ENCODE measurements around the gene BTBD19. TPM values are rescaled to one million over a fixed set of nuclear protein-coding genes. Genes with fewer than 3 reads are reported as not detected.
"Not testable (repeated sequence)": the region's sequence is repeated elsewhere in the genome, so short reads cannot be mapped to it uniquely, and the experiment has no call there.

BTBD19 gene
- polyA plus RNA-seq, 3 donors: 6.8 to 9.1 (median 7.4) TPM

DNA sequence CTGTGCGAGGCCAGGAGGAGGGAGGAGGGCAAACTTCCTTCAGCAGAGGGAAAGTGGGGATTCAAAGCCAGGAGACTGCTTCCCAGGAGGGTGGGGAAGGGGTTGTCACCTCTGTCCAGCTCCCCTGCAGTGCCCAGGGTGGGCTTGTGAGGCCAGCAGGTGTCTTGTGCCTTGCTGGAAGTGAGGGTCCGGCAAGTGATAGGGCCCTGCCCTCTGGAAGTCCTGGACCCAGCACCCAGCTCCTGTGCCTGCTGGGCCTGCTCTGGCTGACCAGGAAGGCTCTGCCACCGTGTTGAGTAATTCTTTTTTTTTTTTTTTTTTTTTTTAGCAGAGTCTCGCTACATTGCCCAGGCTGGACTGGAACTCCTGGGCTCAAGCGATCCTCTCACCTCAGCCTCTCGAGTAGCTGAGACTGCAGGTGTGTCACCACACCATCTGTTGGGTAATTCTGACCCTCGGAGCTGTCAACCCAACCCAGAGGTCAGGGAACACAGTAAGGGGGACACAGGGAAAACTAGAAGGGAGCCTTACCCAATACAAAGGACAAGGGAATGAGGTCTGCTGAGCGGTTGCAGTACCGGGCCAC lies 21.4 kb upstream of the BTBD19 start:
- no peak for DNase-seq (ENCODE audit: low read depth in 3 of 3, low spot score in 2 of 3)

DNA sequence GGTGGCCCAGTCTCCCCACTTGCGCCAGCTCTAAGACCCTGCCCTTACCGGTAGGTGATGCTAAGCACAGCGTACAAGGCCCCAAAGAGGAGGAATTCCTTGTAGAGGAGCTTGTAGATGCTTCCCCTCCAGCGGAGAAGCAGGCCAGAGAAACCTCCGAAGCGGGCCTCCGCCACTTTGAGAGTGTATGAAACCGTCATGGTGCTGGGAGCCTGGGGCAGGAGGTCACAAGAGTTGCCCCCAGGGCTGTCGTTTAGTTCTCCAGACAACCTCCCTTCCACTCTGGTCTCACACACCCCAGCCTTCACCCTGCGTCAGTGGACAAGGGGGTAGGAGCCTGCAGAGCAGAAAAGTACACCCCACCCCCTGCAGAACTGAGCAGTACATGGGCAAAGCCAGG lies 20.8 kb upstream of the BTBD19 start:
- DNase-seq (ENCODE audit: low read depth in 3 of 3, low spot score in 2 of 3): no peak

DNA sequence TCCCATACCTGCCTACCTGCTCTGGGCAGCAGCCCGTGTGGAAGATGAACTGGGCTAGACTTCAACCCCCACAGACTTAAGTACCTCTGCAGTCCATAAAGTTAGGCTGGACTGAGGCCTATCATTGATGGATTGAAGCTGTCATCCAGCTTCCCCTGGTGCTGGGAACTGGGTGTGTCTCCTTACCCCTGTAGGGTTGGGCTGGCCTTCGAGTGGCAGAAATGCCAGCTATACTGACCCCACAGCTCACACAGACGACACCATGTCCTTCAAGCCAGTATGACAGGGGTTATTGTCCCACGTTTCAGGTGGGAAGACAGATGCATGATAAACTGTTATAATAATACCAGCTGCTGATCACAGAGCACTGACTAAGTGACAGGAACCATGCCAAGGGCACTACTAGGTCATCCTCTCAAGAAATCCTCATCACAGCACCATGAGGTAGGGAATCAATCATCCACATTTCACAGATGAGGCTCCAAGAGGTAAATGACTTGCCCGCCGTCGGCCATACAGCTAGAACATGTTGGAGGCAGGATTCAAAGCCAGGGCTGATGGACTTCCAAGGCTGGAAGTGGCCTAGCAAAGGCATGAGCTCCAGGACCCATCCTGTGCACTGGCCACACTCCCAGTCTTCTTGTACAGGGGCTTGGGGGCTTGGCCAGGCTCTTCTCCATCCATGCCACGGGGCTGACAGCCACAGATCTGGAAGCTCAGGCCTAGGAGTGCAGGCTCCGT lies 20.0 kb upstream of the BTBD19 start, which contains the start of gene BEST4:
Gene BEST4 (minus strand): TSS at position 51 of the 741 bp plus-strand sequence. CDS start 465 bp downstream, outside the sequence.
- DNase-seq (ENCODE audit: low read depth in 3 of 3, low spot score in 2 of 3): no peak

DNA sequence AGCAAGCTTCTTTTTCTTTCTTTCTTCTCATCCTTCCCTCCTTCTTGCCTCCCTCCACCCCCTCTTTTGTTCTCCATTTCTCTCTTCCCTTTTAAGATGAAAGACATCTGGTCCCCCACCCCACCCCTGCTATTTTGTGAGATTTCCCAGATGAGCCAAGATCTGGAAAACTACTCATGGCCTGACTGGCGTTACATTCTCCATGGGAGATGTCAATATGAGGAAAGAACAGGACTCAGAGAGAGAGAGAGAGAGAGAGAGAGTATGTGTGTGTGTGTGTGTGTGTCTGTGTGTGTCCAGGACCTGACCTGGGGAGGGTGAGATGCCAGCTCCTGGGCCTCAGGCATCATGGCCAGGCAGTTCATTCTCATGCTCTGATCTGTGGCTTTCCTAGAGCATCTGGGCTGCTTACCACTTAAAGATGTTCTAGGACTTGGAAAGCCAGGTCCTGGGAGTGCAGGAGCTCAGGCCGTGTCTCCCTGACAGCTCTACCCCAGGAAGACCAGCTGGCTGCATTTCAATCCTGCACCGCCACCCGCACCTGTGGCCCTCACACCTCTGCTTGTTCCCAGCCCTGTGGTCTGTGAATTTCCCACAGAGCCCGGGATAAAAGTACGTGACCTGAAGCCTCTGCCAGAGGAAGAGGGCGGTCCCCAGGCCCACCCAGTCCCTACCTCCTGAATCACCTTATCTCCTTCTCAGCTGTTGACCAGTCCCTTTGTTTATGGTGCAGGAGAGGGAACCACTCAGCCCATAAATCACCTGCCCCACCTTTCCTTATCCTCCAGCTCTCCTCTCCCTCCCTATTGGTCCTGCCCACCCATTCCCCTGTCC lies 17.1 kb upstream of the BTBD19 start:
- no peak for DNase-seq (ENCODE audit: low read depth in 3 of 3, low spot score in 2 of 3)

DNA sequence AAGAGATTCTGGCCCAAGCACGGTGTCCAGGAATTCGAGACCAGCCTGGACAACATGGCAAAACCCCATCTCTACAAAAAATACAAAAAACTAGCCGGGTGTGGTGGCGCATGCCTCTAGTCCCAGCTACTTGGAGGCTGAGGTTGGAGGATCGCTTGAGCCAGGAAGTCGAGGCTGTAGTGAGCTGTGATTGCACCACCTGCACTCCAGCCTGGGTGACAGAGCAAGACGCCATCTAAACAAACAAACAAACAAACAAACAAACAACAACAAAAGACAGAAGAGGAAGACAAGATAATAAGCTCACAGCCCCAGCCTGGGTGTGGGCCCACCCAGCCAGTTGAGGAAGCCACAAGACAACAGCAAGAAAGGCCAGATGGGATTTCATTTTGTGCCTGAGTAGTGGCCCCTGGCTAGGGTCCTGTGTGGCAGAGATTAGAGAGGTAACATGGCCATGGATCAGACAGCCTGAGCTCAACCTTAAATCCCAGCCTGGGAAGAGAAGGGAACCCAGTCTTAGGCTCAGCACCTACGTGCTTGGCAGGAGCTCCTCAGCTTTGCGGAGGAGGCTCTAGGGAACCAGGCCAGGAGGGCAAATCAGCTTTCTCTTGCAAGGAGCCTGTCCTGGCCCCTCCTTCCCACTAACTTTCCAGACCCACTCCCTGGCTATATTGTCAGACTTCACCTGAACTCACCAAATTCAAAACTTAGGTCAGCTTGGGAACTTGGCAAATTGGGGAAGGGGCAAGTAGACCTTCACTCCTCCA lies 15.4 kb upstream of the BTBD19 start:
- DNase-seq (ENCODE audit: low read depth in 3 of 3, low spot score in 2 of 3): no peak

- not testable (repeated sequence) for DNase-seq (ENCODE audit: low read depth in 3 of 3, low spot score in 2 of 3)
Observed at GRCh38 chr1:44797886-44798285, 10.4 kb upstream of the BTBD19 start.

DNA sequence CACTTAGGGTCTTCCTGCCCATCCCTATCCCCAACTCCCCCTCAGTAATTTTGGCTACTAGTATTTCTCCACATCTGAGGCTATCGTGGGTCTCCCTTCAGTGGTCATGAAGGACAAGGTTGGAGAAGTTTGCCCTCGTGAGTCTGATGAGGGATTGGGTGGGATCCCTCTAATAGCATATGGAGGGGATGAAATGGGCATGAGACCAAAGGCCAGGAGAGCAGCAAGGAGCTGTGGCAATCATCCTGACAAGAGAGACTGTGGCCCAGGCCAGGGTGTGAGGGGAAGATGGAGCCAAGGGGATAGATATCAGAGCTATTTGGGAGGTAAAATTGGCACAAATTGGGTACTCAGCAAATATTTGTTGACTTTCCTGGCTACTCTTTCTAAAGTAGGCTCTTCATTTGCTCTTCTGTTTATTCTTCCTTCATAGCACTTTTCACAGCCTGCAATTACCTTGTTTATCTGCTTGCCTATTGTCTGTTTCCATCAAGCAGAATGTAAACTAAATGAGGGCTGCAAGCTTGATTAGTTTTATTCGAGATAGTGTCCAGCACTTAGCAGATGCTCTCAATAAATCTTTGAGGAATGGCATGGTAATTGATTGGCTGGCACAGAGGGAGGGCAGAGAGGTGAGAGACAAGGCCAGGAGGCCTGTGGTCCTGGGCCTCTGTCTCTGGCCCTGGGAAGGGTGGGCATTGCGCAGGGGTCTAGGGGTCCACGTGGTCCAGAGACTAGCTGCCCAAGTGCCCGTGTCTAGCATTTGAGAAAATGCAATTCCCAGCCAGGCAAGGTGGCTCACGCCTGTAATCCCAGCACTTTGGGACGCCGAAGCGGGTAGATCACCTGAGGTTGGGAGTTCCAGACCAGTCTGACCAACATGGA lies 9.6 kb upstream of the BTBD19 start:
- DNase-seq (ENCODE audit: low read depth in 3 of 3, low spot score in 2 of 3): no peak

GRCh38 chr1:44799770-44800584 lies 8.3 kb upstream of the BTBD19 start, which contains the start of gene PLK3:
Gene PLK3, plus strand, starts transcription at chr1:44800377. Its CDS starts 87 bp downstream, at chr1:44800464.
- DNase-seq (ENCODE audit: low read depth in 3 of 3, low spot score in 2 of 3): peak; percentile 88 to 95 (median 94)

DNA sequence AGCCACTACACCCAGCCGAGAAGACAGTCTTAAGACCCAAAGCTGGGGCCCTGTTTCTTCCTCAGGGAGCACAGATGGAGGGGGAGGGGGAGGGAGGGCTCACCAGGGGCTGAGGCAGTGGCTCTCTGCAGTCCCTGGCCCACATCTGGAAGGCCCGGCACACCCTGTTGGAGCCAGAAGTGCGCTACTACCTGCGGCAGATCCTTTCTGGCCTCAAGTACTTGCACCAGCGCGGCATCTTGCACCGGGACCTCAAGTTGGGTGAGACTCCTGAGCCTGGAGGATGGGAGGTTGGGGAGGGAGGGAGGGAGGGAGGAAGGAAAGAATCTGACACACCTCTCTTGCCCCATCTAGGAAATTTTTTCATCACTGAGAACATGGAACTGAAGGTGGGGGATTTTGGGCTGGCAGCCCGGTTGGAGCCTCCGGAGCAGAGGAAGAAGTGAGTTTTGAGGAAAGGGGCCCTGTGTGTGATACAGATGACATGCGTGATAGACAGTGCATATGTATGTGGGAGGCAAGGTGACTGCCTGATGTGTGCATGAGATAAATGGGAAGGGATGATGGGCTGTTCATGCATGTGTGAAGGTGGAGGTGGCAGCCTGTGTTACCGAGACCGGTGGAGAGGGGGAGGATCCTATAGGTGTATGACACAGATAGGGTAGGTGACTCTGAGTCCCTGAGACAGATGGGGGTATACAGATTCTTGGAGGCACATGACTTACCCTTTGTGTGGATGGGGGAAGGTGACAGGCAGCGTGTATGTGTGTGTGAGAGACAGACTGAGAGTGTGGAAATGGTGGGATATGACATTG lies 6.6 kb upstream of the BTBD19 start:
- no peak for DNase-seq (ENCODE audit: low read depth in 3 of 3, low spot score in 2 of 3)

DNA sequence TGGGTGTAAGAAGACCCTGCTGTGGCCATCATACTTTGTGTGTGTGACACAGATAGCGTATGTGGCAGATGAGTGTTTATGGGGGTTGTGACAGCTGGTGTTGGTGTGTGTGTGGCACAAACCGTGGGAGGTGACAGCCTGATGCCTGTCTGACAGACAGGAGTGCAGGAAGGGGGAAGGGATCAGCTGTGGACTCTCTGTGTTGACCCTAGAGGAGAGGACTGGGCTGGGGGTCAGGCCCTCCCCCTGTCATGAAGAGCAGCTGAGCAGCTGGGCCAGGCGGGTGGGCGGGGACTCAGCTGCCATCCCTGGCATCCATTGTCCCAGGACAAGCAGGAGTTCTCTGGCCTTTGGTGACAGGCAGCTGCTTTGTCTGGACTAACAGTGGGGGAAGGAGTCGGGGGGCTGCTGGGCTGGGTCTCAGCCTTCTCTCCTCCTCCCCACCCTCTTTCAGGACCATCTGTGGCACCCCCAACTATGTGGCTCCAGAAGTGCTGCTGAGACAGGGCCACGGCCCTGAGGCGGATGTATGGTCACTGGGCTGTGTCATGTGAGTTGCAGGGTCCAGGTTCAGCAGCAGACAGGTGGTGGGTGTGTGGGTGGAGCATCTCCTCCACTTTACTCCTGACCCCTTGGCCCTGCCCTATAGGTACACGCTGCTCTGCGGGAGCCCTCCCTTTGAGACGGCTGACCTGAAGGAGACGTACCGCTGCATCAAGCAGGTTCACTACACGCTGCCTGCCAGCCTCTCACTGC lies 5.8 kb upstream of the BTBD19 start:
- no peak for DNase-seq (ENCODE audit: low read depth in 3 of 3, low spot score in 2 of 3)

DNA sequence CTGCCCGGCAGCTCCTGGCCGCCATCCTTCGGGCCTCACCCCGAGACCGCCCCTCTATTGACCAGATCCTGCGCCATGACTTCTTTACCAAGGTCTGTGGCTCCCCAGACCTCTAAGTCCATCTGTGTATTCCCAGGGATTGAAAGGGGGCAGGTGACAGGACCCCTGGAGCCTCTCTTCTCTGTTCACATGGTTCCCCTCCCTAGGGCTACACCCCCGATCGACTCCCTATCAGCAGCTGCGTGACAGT lies 5.3 kb upstream of the BTBD19 start:
- DNase-seq (ENCODE audit: low read depth in 3 of 3, low spot score in 2 of 3): no peak

DNA sequence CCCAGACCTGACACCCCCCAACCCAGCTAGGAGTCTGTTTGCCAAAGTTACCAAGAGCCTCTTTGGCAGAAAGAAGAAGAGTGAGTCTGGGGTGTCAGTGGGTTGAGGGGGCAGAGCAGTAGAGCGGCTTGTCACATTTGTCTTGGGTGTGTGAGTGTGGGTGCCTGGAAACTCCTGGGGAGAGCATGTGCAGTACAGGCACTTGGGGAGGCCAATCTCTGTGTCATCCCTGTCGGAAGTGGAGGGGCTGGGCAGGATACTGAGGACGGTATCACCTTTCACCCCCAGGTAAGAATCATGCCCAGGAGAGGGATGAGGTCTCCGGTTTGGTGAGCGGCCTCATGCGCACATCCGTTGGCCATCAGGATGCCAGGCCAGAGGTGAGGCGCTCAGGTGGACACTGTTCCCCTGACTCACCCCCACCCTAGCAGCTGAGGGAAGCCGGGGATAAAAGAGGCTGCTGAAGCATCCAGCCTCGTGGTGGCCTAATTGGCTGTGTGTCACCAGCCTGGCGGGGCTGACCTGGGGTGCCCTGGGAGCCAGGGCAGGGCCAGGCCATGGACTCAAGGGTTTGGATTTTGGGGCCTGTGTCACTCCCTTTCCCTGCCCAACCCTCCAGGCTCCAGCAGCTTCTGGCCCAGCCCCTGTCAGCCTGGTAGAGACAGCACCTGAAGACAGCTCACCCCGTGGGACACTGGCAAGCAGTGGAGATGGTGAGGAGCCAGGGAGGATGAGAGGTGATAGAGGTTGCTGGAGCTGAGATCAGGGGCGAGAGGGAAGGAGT lies 4.8 kb upstream of the BTBD19 start:
- no peak for DNase-seq (ENCODE audit: low read depth in 3 of 3, low spot score in 2 of 3)

DNA sequence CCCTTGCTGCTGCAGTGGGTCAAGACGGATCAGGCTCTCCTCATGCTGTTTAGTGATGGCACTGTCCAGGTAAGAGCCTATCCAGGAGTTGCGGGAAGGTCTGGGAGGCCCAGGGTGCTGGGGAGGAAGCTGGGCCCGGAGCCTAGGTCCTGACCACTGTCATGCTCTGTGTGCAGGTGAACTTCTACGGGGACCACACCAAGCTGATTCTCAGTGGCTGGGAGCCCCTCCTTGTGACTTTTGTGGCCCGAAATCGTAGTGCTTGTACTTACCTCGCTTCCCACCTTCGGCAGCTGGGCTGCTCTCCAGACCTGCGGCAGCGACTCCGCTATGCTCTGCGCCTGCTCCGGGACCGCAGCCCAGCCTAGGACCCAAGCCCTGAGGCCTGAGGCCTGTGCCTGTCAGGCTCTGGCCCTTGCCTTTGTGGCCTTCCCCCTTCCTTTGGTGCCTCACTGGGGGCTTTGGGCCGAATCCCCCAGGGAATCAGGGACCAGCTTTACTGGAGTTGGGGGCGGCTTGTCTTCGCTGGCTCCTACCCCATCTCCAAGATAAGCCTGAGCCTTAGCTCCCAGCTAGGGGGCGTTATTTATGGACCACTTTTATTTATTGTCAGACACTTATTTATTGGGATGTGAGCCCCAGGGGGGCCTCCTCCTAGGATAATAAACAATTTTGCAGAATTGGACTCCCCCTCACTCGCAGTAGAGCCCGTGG lies 2.9 kb upstream of the BTBD19 start:
- DNase-seq (ENCODE audit: low read depth in 3 of 3, low spot score in 2 of 3): no peak

GRCh38 chr1:44806025-44806703 lies 2.2 kb upstream of the BTBD19 start:
- DNase-seq (ENCODE audit: low read depth in 3 of 3, low spot score in 2 of 3): no peak

DNA sequence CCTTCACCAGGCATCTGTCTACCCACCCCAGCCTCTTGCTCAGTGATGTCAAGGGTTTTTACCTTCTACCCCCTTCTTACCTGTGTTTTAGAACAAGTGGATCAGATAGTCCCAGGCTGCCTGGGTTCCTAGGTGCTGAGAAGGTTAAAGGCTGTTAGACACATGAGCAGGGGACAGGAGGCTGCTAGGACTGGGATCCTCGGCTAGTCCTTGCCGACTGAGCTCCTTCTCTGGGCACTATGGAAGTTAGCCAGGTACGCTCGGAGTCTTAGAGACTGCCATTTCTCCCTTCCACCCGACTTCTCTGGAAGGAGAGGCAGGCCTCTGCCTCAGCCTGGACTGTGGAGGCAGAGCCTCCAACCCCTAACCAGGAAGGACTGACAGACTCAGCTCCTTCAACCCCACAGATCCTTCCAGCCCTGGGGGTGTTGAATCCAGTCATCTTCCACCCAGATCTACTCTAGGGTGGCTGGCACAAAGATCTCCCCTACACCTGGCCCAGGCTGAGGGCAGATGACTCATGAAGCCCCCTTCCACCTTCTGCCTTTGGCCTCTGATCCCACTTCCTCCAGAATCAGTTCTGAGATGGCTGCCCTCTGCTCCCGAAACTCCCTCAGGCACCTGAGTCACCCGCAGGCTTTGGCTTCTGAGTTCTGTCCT lies 1.5 kb upstream of the BTBD19 start, which contains the start of gene DYNLT4:
Gene DYNLT4 (minus strand): TSS at position 648 of the 660 bp plus-strand sequence. CDS start 683 bp downstream, outside the sequence.
- no peak for DNase-seq (ENCODE audit: low read depth in 3 of 3, low spot score in 2 of 3)
